Measurements from ENCODE around the gene FAM120C. TPM values are rescaled to one million over a fixed set of nuclear protein-coding genes. Genes with fewer than 3 reads are reported as not detected.

FAM120C gene
- total RNA-seq: 10 to 100 TPM; 13.5 to 24.7 (median 17.6) TPM
- polyA plus RNA-seq: 1 to 10 TPM; 8.0 to 8.9 TPM
- total RNA-seq: 20.7 reads per million, percentile 51 among the genes with 10 or more reads in this experiment

DNA sequence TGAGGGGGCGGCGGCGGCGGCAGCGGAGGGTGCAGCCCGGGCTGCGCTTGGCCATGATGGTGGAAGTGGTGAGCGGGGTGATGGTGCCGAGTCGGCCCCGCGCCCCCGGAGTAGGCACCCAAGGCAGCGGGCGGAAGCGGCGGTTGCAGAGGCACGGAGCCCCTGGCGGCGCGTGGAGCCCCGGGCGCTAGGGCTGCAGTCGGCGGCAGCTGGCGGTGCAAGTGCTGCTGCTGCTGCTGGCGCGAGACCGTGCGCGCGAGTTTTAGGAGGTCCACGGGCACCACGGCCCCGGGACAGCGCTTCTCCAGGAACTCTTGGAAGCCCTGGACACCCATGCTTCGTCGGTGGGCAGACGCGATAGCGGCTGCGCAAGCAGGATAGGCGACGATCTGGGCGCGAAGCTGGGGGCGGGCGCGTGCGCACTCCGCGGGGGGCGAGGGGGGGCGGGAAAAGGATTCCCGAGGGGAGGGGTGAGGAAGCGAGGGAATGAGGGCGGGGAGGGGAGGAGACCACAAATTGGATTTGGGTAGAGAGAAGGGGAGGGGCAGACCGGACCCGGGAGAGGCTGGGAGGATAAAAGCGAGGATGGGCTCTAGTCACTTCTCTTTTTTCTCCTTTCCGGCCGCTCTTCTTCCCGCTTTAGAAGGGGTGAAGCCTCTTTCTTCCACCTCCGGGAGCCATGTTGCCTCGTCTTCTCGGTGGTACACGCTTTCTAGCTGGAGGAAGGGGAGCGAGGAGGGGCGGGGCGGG lies at the start of gene FAM120C:
Gene FAM120C (minus strand): TSS at position 391 of the 750 bp plus-strand sequence. CDS start 56 bp downstream, at position 335.
- ChIA-PET POLR2A (interaction anchor here (0.6 to 2.5 kb wide), 9 partner anchors 139 to 1305 kb away, joined by 3 to 31 read pairs (median 4); partner anchors contain the start of genes GNL3L, PHF8, TSPYL2 and TSR2), CTCF (interaction anchor here (0.8 kb wide), 1 partner anchor 140 kb away, joined by 3 read pairs; no protein-coding TSS in a partner anchor)
- no peaks in the 10 kb centered on the region for H3K27me3 ChIP-seq (ENCODE audit: control insufficient read depth in 2 of 2, insufficient read depth in 2 of 2, low read length in 2 of 2)
- DNase-seq: peak; percentile 23 to 70 (median 65)
- ATAC-seq: peak; percentile 79
- Mint-ChIP-seq H3K9me3 (no peaks in the 10 kb centered on the region), H3K4me3 (peak within 1 kb of the TSS; percentile 70 to 92 (median 88)), H3K27me3 (no peaks in the 10 kb centered on the region), H3K4me1 (peaks cover 30 to 41% (median 39%) of the 10 kb centered on the region in 7 donors), H3K27ac (peak within 1 kb of the TSS; percentile 81 to 91 (median 88)), H3K36me3 (peaks cover 0 to 14% (median 0%) of the 10 kb centered on the region in 5 donors)
- peak within 1 kb of the TSS; percentile 62 for H3K4me3 ChIP-seq (ENCODE audit: low read length)
- H3K27ac ChIP-seq (ENCODE audit: low read depth, low read length): peak within 1 kb of the TSS; percentile 78
- peaks cover 22 to 27% of the 10 kb centered on the region in 2 donors for H3K4me1 ChIP-seq (ENCODE audit: control insufficient read depth in 2 of 2, insufficient read depth in 2 of 2, low read length in 2 of 2)
- H3K9me3 ChIP-seq (ENCODE audit: control insufficient read depth in 2 of 3, low read length in 3 of 3): no peaks in the 10 kb centered on the region
- H3K36me3 ChIP-seq (ENCODE audit: control insufficient read depth in 2 of 3, insufficient read depth in 3 of 3, low read length in 3 of 3): no peaks in the 10 kb centered on the region
- intact Hi-C loops (cut with micrococcal nuclease): loop anchor here (1.0 to 5.0 kb wide), 15 partner anchors 139 to 1534 kb away; partner anchors contain the start of genes APEX2 (in 2 of the 2), GNL3L (in 2 of the 2), PHF8 (in 2 of the 2) and RIBC1 (in 2 of the 2)

GRCh38 chrX:54230435-54231148 lies 47.5 kb upstream of the FAM120C start:
- Mint-ChIP-seq H3K36me3 (no peaks in the 10 kb centered on the region), H3K27me3 (no peaks in the 10 kb centered on the region), H3K27ac (no peak overlapping the region), H3K4me3 (no peak overlapping the region), H3K9me3 (no peaks in the 10 kb centered on the region), H3K4me1 (no peaks in the 10 kb centered on the region)
- Histone ChIP-seq H3K9me3 (ENCODE audit: control insufficient read depth in 2 of 3, low read length in 3 of 3) (no peaks in the 10 kb centered on the region), H3K4me1 (ENCODE audit: control insufficient read depth in 2 of 2, insufficient read depth in 2 of 2, low read length in 2 of 2) (no peaks in the 10 kb centered on the region), H3K27me3 (ENCODE audit: control insufficient read depth in 2 of 2, insufficient read depth in 2 of 2, low read length in 2 of 2) (no peaks in the 10 kb centered on the region), H3K36me3 (ENCODE audit: control insufficient read depth in 2 of 3, insufficient read depth in 3 of 3, low read length in 3 of 3) (no peaks in the 10 kb centered on the region), H3K27ac (ENCODE audit: low read depth, low read length) (no peak overlapping the region), H3K4me3 (ENCODE audit: low read length) (no peak overlapping the region)
- intact Hi-C loops (cut with micrococcal nuclease): no loop called here
- ATAC-seq (no peak), DNase-seq (no peak)
- CTCF ChIA-PET: no interaction called here
- POLR2A ChIA-PET: no interaction called here

- no peaks in the 10 kb centered on the region for H3K9me3 Mint-ChIP-seq
- no peaks in the 10 kb centered on the region for H3K36me3 ChIP-seq (ENCODE audit: control insufficient read depth in 2 of 3, insufficient read depth in 3 of 3, low read length in 3 of 3)
- no peaks in the 10 kb centered on the region for H3K9me3 ChIP-seq (ENCODE audit: control insufficient read depth in 2 of 3, low read length in 3 of 3)
- H3K36me3 Mint-ChIP-seq: no peaks in the 10 kb centered on the region
- DNase-seq (no peak), ATAC-seq (no peak)
- CTCF ChIA-PET: no interaction called here
- no peaks in the 10 kb centered on the region for H3K27me3 ChIP-seq (ENCODE audit: control insufficient read depth in 2 of 2, insufficient read depth in 2 of 2, low read length in 2 of 2)
- H3K4me3 Mint-ChIP-seq: no peak overlapping the region
- H3K27ac ChIP-seq (ENCODE audit: low read depth, low read length): no peak overlapping the region
- H3K27ac Mint-ChIP-seq: no peak overlapping the region
- no peak overlapping the region for H3K4me3 ChIP-seq (ENCODE audit: low read length)
- no peaks in the 10 kb centered on the region for H3K27me3 Mint-ChIP-seq
- POLR2A ChIA-PET: no interaction called here
- H3K4me1 ChIP-seq (ENCODE audit: control insufficient read depth in 2 of 2, insufficient read depth in 2 of 2, low read length in 2 of 2): no peaks in the 10 kb centered on the region
- intact Hi-C loops (cut with micrococcal nuclease): no loop called here
- H3K4me1 Mint-ChIP-seq: no peaks in the 10 kb centered on the region
Measured at GRCh38 chrX:54223581-54223980, 40.5 kb upstream of the FAM120C start.

- CTCF ChIA-PET: no interaction called here
- Mint-ChIP-seq H3K36me3 (no peaks in the 10 kb centered on the region), H3K4me3 (no peak overlapping the region), H3K27ac (no peak overlapping the region), H3K27me3 (no peaks in the 10 kb centered on the region), H3K9me3 (peaks cover 0 to 9% (median 0%) of the 10 kb centered on the region in 11 donors), H3K4me1 (no peaks in the 10 kb centered on the region)
- Histone ChIP-seq H3K4me3 (ENCODE audit: low read length) (no peak overlapping the region), H3K4me1 (ENCODE audit: control insufficient read depth in 2 of 2, insufficient read depth in 2 of 2, low read length in 2 of 2) (no peaks in the 10 kb centered on the region), H3K36me3 (ENCODE audit: control insufficient read depth in 2 of 3, insufficient read depth in 3 of 3, low read length in 3 of 3) (no peaks in the 10 kb centered on the region), H3K27ac (ENCODE audit: low read depth, low read length) (no peak overlapping the region), H3K27me3 (ENCODE audit: control insufficient read depth in 2 of 2, insufficient read depth in 2 of 2, low read length in 2 of 2) (no peaks in the 10 kb centered on the region), H3K9me3 (ENCODE audit: control insufficient read depth in 2 of 3, low read length in 3 of 3) (no peaks in the 10 kb centered on the region)
- intact Hi-C loops (cut with micrococcal nuclease): no loop called here
- POLR2A ChIA-PET: no interaction called here
- ATAC-seq: no peak
- no peak for DNase-seq
Measured at GRCh38 chrX:54213603-54214002, 30.5 kb upstream of the FAM120C start.

DNA sequence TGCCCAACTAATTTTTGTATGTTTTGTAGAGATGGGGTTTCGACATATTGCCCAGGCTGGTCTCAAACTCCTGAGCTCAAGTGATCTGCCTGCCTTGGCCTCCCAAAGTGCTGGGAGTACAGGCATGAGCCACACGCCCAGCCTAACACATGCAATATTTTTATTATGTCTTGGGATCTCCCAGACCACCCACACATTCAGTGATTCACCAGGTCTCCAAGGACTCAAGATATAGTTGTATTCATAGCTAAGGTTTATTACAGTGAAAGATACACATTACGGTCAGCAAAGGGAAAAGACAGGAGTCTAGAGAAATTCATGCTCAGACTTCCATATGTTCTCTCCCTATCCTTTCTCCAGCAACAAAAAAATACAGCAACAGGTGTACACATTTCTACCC lies 25.5 kb upstream of the FAM120C start:
- Mint-ChIP-seq H3K9me3 (peaks cover 0 to 4% (median 0%) of the 10 kb centered on the region in 11 donors), H3K27ac (no peak overlapping the region), H3K27me3 (no peaks in the 10 kb centered on the region), H3K4me1 (no peaks in the 10 kb centered on the region), H3K36me3 (no peaks in the 10 kb centered on the region), H3K4me3 (no peak overlapping the region)
- H3K27me3 ChIP-seq (ENCODE audit: control insufficient read depth in 2 of 2, insufficient read depth in 2 of 2, low read length in 2 of 2): no peaks in the 10 kb centered on the region
- intact Hi-C loops (cut with micrococcal nuclease): no loop called here
- no peaks in the 10 kb centered on the region for H3K4me1 ChIP-seq (ENCODE audit: control insufficient read depth in 2 of 2, insufficient read depth in 2 of 2, low read length in 2 of 2)
- ATAC-seq (no peak), DNase-seq (no peak)
- CTCF ChIA-PET: no interaction called here
- H3K27ac ChIP-seq (ENCODE audit: low read depth, low read length): no peak overlapping the region
- POLR2A ChIA-PET: no interaction called here
- no peaks in the 10 kb centered on the region for H3K36me3 ChIP-seq (ENCODE audit: control insufficient read depth in 2 of 3, insufficient read depth in 3 of 3, low read length in 3 of 3)
- H3K9me3 ChIP-seq (ENCODE audit: control insufficient read depth in 2 of 3, low read length in 3 of 3): no peaks in the 10 kb centered on the region
- H3K4me3 ChIP-seq (ENCODE audit: low read length): no peak overlapping the region

DNA sequence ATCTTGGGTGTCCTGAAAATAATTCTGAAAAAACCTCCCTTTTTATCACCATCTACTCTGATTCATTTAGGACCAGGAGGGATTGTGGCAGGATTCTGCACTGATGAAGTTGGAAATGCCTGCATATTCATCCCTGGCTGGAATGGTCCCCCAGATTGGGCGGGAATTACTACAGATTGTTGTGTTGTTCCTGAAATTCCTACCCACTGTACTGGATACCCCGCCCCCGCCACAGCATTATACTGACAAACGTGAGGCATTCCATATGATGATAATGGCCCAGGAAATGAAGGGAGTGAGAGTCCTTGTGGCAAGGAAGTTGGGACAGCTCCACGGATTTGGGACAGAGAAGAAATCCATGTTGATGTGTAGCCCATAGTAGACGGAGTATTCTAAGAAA lies 15.2 kb upstream of the FAM120C start:
- POLR2A ChIA-PET: no interaction called here
- no peak overlapping the region for H3K4me3 Mint-ChIP-seq
- H3K36me3 Mint-ChIP-seq: no peaks in the 10 kb centered on the region
- Histone ChIP-seq H3K27ac (ENCODE audit: low read depth, low read length) (no peak overlapping the region), H3K9me3 (ENCODE audit: control insufficient read depth in 2 of 3, low read length in 3 of 3) (no peaks in the 10 kb centered on the region), H3K36me3 (ENCODE audit: control insufficient read depth in 2 of 3, insufficient read depth in 3 of 3, low read length in 3 of 3) (no peaks in the 10 kb centered on the region), H3K4me3 (ENCODE audit: low read length) (no peak overlapping the region), H3K27me3 (ENCODE audit: control insufficient read depth in 2 of 2, insufficient read depth in 2 of 2, low read length in 2 of 2) (no peaks in the 10 kb centered on the region), H3K4me1 (ENCODE audit: control insufficient read depth in 2 of 2, insufficient read depth in 2 of 2, low read length in 2 of 2) (no peaks in the 10 kb centered on the region)
- ATAC-seq: no peak
- DNase-seq: no peak
- no peaks in the 10 kb centered on the region for H3K4me1 Mint-ChIP-seq
- CTCF ChIA-PET: interaction anchor here (0.6 kb wide), 1 partner anchor 58 kb away, joined by 3 read pairs; no protein-coding TSS in a partner anchor
- intact Hi-C loops (cut with micrococcal nuclease): no loop called here
- H3K9me3 Mint-ChIP-seq: no peaks in the 10 kb centered on the region
- H3K27me3 Mint-ChIP-seq: peaks cover 0 to 11% (median 5%) of the 10 kb centered on the region in 5 donors
- no peak overlapping the region for H3K27ac Mint-ChIP-seq

Measured in naive thymus-derived CD4-positive, alpha-beta T cell (primary cell).